Breast epithelium (tissue), 3 donors: ENCODE measurements around the gene CRYBG2.

ENCODE experiments used
- POLR2AphosphoS5 ChIP-seq, 3 donors: sonication (generic); formaldehyde crosslinking; IDR thresholded peaks; one replicate each; pipeline ENCODE4 v1.6.1; 2017; ENCODE audit warnings: antibody characterized with exemption in 3 of 3
- TF ChIP-seq, protein P1 (sequence below), 3 donors: fragments of 450-650 bp; IDR thresholded peaks; one replicate each; pipeline ENCODE4 v1.5.1; 2016 to 2017; ENCODE audit warnings: antibody characterized with exemption in 3 of 3, mild to moderate bottlenecking in 3 of 3, moderate library complexity in 3 of 3

DNA sequence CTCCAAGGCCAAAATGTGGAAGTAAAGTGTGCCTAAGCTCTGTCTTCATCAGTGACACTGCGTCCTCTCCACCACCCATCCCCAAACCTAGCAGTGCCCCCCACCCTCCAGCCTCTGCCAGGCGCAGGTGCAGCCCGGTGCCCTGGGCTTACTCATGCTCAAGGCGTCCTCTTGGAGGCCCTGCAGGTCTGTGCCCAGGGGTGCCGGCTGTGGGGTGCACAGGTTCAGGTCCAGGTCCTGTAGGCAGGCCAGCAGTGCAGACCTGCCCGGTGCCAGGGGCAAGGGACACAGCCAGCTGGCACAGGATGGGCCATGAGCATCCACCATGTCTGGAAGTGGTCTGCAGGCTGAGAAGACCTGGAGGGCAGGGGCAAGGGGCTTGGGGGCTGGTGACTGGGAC, 13.5 kb upstream of the CRYBG2 start:
- TF ChIP-seq, protein P1, sequence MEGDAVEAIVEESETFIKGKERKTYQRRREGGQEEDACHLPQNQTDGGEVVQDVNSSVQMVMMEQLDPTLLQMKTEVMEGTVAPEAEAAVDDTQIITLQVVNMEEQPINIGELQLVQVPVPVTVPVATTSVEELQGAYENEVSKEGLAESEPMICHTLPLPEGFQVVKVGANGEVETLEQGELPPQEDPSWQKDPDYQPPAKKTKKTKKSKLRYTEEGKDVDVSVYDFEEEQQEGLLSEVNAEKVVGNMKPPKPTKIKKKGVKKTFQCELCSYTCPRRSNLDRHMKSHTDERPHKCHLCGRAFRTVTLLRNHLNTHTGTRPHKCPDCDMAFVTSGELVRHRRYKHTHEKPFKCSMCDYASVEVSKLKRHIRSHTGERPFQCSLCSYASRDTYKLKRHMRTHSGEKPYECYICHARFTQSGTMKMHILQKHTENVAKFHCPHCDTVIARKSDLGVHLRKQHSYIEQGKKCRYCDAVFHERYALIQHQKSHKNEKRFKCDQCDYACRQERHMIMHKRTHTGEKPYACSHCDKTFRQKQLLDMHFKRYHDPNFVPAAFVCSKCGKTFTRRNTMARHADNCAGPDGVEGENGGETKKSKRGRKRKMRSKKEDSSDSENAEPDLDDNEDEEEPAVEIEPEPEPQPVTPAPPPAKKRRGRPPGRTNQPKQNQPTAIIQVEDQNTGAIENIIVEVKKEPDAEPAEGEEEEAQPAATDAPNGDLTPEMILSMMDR (IDR thresholded peaks at IDR 0.05) = no peak
- TF ChIP-seq POLR2AphosphoS5 (IDR thresholded peaks at IDR 0.05) = no peak
